ENCODE results near the gene GLI2. TPM values are rescaled to one million over a fixed set of nuclear protein-coding genes. Genes with fewer than 3 reads are reported as not detected.

The GLI2 gene
- total RNA-seq, 1 experiment from 2014 or later = 6.2 TPM

GRCh38 chr2:120690521-120690920 is 45.1 kb upstream of the GLI2 start:
- POLR2A ChIA-PET = no interaction called here
- intact Hi-C loops (cut with micrococcal nuclease; ENCODE audit: unreplicated experiment) = loop anchor here (10.0 kb wide), 1 partner anchor 244 kb away; no protein-coding TSS in a partner anchor

GRCh38 chr2:120691410-120691809 is 44.3 kb upstream of the GLI2 start:
- H3K27ac ChIP-seq (ENCODE audit: low read length) = no peak overlapping the region
- no peak for ATAC-seq
- CTCF ChIA-PET = no interaction called here
- no peak for DNase-seq (ENCODE audit: low read depth, low spot score)
- no TSS peak for BruUV-seq (replicated peaks)
- no peaks in the 10 kb centered on the region for H3K36me3 ChIP-seq (ENCODE audit: control insufficient read depth, insufficient read depth, low read length)
- no peaks in the 10 kb centered on the region for H3K4me1 ChIP-seq (ENCODE audit: control insufficient read depth, insufficient read depth, low read length)
- TF ChIP-seq CTCF (IDR thresholded peaks at IDR 0.05) (no peak), REST (IDR thresholded peaks at IDR 0.05; ENCODE audit: insufficient read depth in 1 of 2, low read depth in 2 of 2, low read length in 1 of 2) (no peak), POLR2AphosphoS5 (IDR thresholded peaks at IDR 0.05; ENCODE audit: low read depth, low read length) (no peak), TCF7L2 (IDR thresholded peaks at IDR 0.05; ENCODE audit: low read depth, low read length) (no peak), SIN3A (IDR thresholded peaks at IDR 0.05; ENCODE audit: borderline replicate concordance, insufficient read depth, low read depth, low read length) (no peak)
- peaks cover 2% of the 10 kb centered on the region; the same call in 1 of the 2 replicates for H3K27me3 ChIP-seq (ENCODE audit: control insufficient read depth, insufficient read depth, low read length)
- H3K4me3 ChIP-seq (ENCODE audit: low read depth in 2 of 2, low read length in 2 of 2) = no peak overlapping the region
- intact Hi-C loops (cut with micrococcal nuclease; ENCODE audit: unreplicated experiment) = loop anchor here (10.0 kb wide), 1 partner anchor 243 kb away; no protein-coding TSS in a partner anchor
- no peaks in the 10 kb centered on the region for H3K9me3 ChIP-seq (ENCODE audit: control insufficient read depth, insufficient read depth, low read depth, low read length)
- POLR2A ChIA-PET = no interaction called here
- in situ Hi-C loops (cut with HindIII; ENCODE audit: low pct_unique_long_range_greater_than_20kb, low sequenced_read_pairs) = no loop called here

More at GRCh38 chr2:120690521-120690920, 45.1 kb upstream of the GLI2 start:
- no TSS peak for BruUV-seq (replicated peaks)
- Histone ChIP-seq H3K4me1 (ENCODE audit: control insufficient read depth, insufficient read depth, low read length) (no peaks in the 10 kb centered on the region), H3K36me3 (ENCODE audit: control insufficient read depth, insufficient read depth, low read length) (no peaks in the 10 kb centered on the region), H3K9me3 (ENCODE audit: control insufficient read depth, insufficient read depth, low read depth, low read length) (no peaks in the 10 kb centered on the region), H3K4me3 (ENCODE audit: low read depth in 2 of 2, low read length in 2 of 2) (no peak overlapping the region), H3K27ac (ENCODE audit: low read length) (no peak overlapping the region), H3K27me3 (ENCODE audit: control insufficient read depth, insufficient read depth, low read length) (peaks cover 2% of the 10 kb centered on the region; the same call in 1 of the 2 replicates)
- CTCF ChIA-PET = no interaction called here
- TF ChIP-seq POLR2AphosphoS5 (IDR thresholded peaks at IDR 0.05; ENCODE audit: low read depth, low read length) (no peak), REST (IDR thresholded peaks at IDR 0.05; ENCODE audit: insufficient read depth in 1 of 2, low read depth in 2 of 2, low read length in 1 of 2) (no peak), TCF7L2 (IDR thresholded peaks at IDR 0.05; ENCODE audit: low read depth, low read length) (no peak), CTCF (IDR thresholded peaks at IDR 0.05) (no peak), SIN3A (IDR thresholded peaks at IDR 0.05; ENCODE audit: borderline replicate concordance, insufficient read depth, low read depth, low read length) (no peak)
- no peak for DNase-seq (ENCODE audit: low read depth, low spot score)
- in situ Hi-C loops (cut with HindIII; ENCODE audit: low pct_unique_long_range_greater_than_20kb, low sequenced_read_pairs) = no loop called here
- ATAC-seq = no peak
